GM23338 (cell line): Measurements from ENCODE around the gene NUCKS1. TPM values are rescaled to one million over a fixed set of nuclear protein-coding genes. Genes with fewer than 3 reads are reported as not detected.

Experiments
- ATAC-seq: fragments of 200-7000 bp; cut with Tn5 transposase; 3 replicates; pipeline ENCODE4 v1.9.1; 2020
- DNase-seq: peaks from one replicate; pipeline ENCODE4 v3.0.0-alpha.2; 2015; ENCODE audit warnings: low spot score
- H2AFZ ChIP-seq: fragments of 200-600 bp; sonication (generic); 2 replicates; pipeline ENCODE4 v1.8.0; 2016; ENCODE audit warnings: antibody characterized with exemption, mild to moderate bottlenecking, moderate library complexity
- H3F3A ChIP-seq: fragments of 200-600 bp; sonication (generic); replicated peaks from 2 replicates; pipeline ENCODE4 v1.8.0; 2017; ENCODE audit warnings: antibody characterized with exemption, mixed run types, low read depth
- H3K27ac ChIP-seq: fragments of 200-600 bp; sonication (generic); 2 replicates; pipeline ENCODE4 v1.6.1; 2016; ENCODE audit warnings: low read depth
- H3K27me3 ChIP-seq: fragments of 200-600 bp; sonication (generic); 2 replicates; pipeline ENCODE4 v1.8.0; 2016; ENCODE audit warnings: mild to moderate bottlenecking, mixed run types, moderate library complexity; ENCODE audit not compliant: insufficient read depth
- H3K36me3 ChIP-seq: fragments of 200-600 bp; sonication (generic); 2 replicates; pipeline ENCODE4 v1.8.0; 2016; ENCODE audit warnings: mild to moderate bottlenecking; ENCODE audit not compliant: insufficient read depth
- H3K4me1 ChIP-seq: fragments of 200-600 bp; sonication (generic); 2 replicates; pipeline ENCODE4 v1.8.0; 2016; ENCODE audit warnings: mild to moderate bottlenecking, moderate library complexity; ENCODE audit not compliant: insufficient read depth
- H3K4me2 ChIP-seq: fragments of 200-600 bp; sonication (generic); 2 replicates; pipeline ENCODE4 v1.7.1; 2017; ENCODE audit warnings: mixed run types
- H3K4me3 ChIP-seq: fragments of 200-600 bp; sonication (generic); 2 replicates; pipeline ENCODE4 v1.6.1; 2016; ENCODE audit warnings: mixed run types
- H3K79me2 ChIP-seq: fragments of 200-600 bp; sonication (generic); replicated peaks from 2 replicates; pipeline ENCODE4 v1.8.0; 2017; ENCODE audit warnings: mild to moderate bottlenecking; ENCODE audit not compliant: insufficient read depth
- H3K9me2 ChIP-seq: fragments of 200-600 bp; sonication (generic); 2 replicates; pipeline ENCODE4 v1.8.0; 2017; ENCODE audit not compliant: insufficient read depth
- H4K20me1 ChIP-seq: fragments of 200-600 bp; sonication (generic); replicated peaks from 2 replicates; pipeline ENCODE4 v1.8.0; 2017; ENCODE audit warnings: mild to moderate bottlenecking; ENCODE audit not compliant: insufficient read depth
- H3K27ac Mint-ChIP-seq: 2 replicates; pipeline ENCODE4 v1.8.0; 2020; ENCODE audit warnings: inconsistent platforms, mild to moderate bottlenecking, moderate library complexity, mixed read lengths
- H3K27me3 Mint-ChIP-seq: 3 replicates; pipeline ENCODE4 v1.8.0; 2022; ENCODE audit warnings: low read depth, mild to moderate bottlenecking, moderate library complexity, mixed read lengths, inconsistent platforms; ENCODE audit not compliant: insufficient read depth, poor library complexity
- H3K36me3 Mint-ChIP-seq: 3 replicates; pipeline ENCODE4 v1.8.0; 2021; ENCODE audit warnings: low read depth, mild to moderate bottlenecking, inconsistent platforms, moderate library complexity, mixed read lengths
- H3K4me1 Mint-ChIP-seq: 3 replicates; pipeline ENCODE4 v1.8.0; 2020; ENCODE audit warnings: mild to moderate bottlenecking, inconsistent platforms, mixed read lengths
- H3K4me3 Mint-ChIP-seq: 3 replicates; pipeline ENCODE4 v1.8.0; 2021; ENCODE audit warnings: moderate library complexity, mild to moderate bottlenecking, inconsistent platforms, mixed read lengths
- H3K9me3 Mint-ChIP-seq: 3 replicates; pipeline ENCODE4 v1.8.0; 2020; ENCODE audit warnings: moderate library complexity, mild to moderate bottlenecking, inconsistent platforms, mixed read lengths
- CREB1 ChIP-seq: fragments of 250-450 bp; sonication (Bioruptor Pico); IDR thresholded peaks from 2 replicates; pipeline ENCODE4 v1.5.0; 2020; ENCODE audit warnings: low read depth, mild to moderate bottlenecking, moderate library complexity
- EZH2 ChIP-seq: fragments of 200-600 bp; sonication (generic); IDR thresholded peaks from one replicate; pipeline ENCODE4 v1.8.0; 2017; ENCODE audit warnings: antibody characterized with exemption, mild to moderate bottlenecking, low read depth; ENCODE audit not compliant: unreplicated experiment
- EZH2phosphoT487 ChIP-seq: fragments of 200-600 bp; sonication (generic); IDR thresholded peaks from one replicate; pipeline ENCODE4 v1.8.1; 2018; ENCODE audit warnings: antibody characterized with exemption; ENCODE audit not compliant: unreplicated experiment
- JUNB ChIP-seq: IDR thresholded peaks from one replicate; pipeline ENCODE4 v1.6.1; 2016; ENCODE audit warnings: antibody characterized with exemption; ENCODE audit not compliant: unreplicated experiment
- NANOG ChIP-seq: IDR thresholded peaks from 2 replicates; pipeline ENCODE4 v1.6.1; 2016; ENCODE audit warnings: antibody characterized with exemption, borderline replicate concordance
- STAT1 ChIP-seq: IDR thresholded peaks from one replicate; pipeline ENCODE4 v1.6.1; 2016; ENCODE audit warnings: antibody characterized with exemption; ENCODE audit not compliant: unreplicated experiment
- ZNF331 ChIP-seq: fragments of 250-450 bp; sonication (Bioruptor Pico); IDR thresholded peaks from 2 replicates; pipeline ENCODE4 v1.5.0; 2020; ENCODE audit warnings: low read depth, mild to moderate bottlenecking, moderate library complexity
- polyA plus RNA-seq: library from polyadenylated mRNA; unstranded; fragments of >200 nt; fragmentation: Nextera tagmentation; extraction: Ambion mirVana; gene quantifications from 2 replicates; pipeline ENCODE4 v1.2.1, GENCODE V29; 2016
- total RNA-seq: library from RNA; depleted of rRNA; stranded (reverse); fragments of >200 nt; shearing (Covaris generic); gene quantifications from 2 replicates; pipeline ENCODE4 v1.2.3, GENCODE V29; 2014
- TF ChIP-seq, protein P1 (sequence below): fragments of 250-450 bp; sonication (Bioruptor Pico); IDR thresholded peaks from 2 replicates; pipeline ENCODE4 v1.5.0; 2020; ENCODE audit warnings: mild to moderate bottlenecking, moderate library complexity
- TF ChIP-seq, protein P2 (sequence below): IDR thresholded peaks from 2 replicates; pipeline ENCODE4 v1.6.1; 2016; ENCODE audit warnings: antibody characterized with exemption

Gene NUCKS1
- total and polyA plus RNA-seq, 2 experiments from 2014 or later, result 255 to 307 TPM

DNA sequence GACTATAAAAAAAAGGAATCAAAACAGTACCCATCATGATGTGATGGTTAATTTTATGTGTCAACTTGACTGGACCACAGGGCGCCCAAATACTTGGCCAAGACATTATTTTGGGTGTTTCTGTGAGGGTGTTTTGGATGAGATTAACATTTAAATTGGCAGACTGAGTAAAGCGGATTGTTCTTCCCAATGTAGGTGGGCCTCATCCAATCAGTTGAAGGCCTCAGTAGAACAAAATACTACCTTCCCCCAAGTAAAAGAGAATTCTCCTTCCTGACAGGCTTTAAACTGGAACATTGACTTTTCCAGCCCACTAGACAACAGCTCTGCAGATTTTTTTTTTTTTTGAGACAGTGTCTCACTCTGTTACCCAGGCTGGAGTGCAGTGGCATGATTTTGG lies 14.6 kb upstream of the NUCKS1 start (continued):
- TF ChIP-seq, protein P1, sequence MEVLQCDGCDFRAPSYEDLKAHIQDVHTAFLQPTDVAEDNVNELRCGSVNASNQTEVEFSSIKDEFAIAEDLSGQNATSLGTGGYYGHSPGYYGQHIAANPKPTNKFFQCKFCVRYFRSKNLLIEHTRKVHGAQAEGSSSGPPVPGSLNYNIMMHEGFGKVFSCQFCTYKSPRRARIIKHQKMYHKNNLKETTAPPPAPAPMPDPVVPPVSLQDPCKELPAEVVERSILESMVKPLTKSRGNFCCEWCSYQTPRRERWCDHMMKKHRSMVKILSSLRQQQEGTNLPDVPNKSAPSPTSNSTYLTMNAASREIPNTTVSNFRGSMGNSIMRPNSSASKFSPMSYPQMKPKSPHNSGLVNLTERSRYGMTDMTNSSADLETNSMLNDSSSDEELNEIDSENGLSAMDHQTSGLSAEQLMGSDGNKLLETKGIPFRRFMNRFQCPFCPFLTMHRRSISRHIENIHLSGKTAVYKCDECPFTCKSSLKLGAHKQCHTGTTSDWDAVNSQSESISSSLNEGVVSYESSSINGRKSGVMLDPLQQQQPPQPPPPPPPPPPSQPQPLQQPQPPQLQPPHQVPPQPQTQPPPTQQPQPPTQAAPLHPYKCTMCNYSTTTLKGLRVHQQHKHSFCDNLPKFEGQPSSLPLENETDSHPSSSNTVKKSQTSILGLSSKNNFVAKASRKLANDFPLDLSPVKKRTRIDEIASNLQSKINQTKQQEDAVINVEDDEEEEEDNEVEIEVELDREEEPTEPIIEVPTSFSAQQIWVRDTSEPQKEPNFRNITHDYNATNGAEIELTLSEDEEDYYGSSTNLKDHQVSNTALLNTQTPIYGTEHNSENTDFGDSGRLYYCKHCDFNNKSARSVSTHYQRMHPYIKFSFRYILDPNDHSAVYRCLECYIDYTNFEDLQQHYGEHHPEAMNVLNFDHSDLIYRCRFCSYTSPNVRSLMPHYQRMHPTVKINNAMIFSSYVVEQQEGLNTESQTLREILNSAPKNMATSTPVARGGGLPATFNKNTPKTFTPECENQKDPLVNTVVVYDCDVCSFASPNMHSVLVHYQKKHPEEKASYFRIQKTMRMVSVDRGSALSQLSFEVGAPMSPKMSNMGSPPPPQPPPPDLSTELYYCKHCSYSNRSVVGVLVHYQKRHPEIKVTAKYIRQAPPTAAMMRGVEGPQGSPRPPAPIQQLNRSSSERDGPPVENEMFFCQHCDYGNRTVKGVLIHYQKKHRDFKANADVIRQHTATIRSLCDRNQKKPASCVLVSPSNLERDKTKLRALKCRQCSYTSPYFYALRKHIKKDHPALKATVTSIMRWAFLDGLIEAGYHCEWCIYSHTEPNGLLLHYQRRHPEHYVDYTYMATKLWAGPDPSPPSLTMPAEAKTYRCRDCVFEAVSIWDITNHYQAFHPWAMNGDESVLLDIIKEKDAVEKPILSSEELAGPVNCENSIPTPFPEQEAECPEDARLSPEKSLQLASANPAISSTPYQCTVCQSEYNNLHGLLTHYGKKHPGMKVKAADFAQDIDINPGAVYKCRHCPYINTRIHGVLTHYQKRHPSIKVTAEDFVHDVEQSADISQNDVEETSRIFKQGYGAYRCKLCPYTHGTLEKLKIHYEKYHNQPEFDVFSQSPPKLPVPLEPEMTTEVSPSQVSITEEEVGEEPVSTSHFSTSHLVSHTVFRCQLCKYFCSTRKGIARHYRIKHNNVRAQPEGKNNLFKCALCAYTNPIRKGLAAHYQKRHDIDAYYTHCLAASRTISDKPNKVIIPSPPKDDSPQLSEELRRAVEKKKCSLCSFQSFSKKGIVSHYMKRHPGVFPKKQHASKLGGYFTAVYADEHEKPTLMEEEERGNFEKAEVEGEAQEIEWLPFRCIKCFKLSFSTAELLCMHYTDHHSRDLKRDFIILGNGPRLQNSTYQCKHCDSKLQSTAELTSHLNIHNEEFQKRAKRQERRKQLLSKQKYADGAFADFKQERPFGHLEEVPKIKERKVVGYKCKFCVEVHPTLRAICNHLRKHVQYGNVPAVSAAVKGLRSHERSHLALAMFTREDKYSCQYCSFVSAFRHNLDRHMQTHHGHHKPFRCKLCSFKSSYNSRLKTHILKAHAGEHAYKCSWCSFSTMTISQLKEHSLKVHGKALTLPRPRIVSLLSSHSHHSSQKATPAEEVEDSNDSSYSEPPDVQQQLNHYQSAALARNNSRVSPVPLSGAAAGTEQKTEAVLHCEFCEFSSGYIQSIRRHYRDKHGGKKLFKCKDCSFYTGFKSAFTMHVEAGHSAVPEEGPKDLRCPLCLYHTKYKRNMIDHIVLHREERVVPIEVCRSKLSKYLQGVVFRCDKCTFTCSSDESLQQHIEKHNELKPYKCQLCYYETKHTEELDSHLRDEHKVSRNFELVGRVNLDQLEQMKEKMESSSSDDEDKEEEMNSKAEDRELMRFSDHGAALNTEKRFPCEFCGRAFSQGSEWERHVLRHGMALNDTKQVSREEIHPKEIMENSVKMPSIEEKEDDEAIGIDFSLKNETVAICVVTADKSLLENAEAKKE (CRISPR knock-in tag), result no peak
- TF ChIP-seq STAT1, result no peak
- no peak for TF ChIP-seq CREB1
- no peak for TF ChIP-seq ZNF331 (CRISPR knock-in tag)
- no peak for TF ChIP-seq NANOG

DNA sequence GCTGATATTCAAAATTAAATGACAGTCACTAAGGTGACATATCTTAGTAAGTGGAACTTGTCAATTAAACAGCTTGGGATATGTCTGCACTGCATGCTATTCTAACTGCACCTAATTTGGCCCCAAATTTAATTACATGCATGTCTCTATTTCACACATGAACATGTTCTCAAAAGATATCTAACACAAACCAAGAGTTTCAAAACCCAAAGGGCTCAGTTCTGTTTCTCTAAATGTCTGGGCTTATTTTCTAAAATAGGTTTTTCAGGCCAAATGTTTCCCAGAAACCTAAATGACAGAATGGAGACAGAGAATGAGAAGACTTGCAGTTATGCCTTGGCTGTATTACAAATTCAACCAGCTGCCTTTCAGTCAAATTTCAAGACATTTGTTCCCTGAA lies 14.0 kb upstream of the NUCKS1 start:
- Histone ChIP-seq H3K4me1 (no peaks in the 10 kb centered on the region), H3K79me2 (no peaks in the 10 kb centered on the region), H3K4me2 (no peak overlapping the region), H3K27ac (no peak overlapping the region), H2AFZ (no peak overlapping the region), H3K27me3 (no peaks in the 10 kb centered on the region), H3F3A (no peaks in the 10 kb centered on the region), H3K4me3 (no peak overlapping the region), H4K20me1 (no peaks in the 10 kb centered on the region), H3K36me3 (no peaks in the 10 kb centered on the region), H3K9me2 (no peaks in the 10 kb centered on the region)
- Mint-ChIP-seq H3K27me3 (peaks cover 5% of the 10 kb centered on the region), H3K9me3 (no peaks in the 10 kb centered on the region), H3K27ac (no peak overlapping the region), H3K4me1 (no peaks in the 10 kb centered on the region), H3K4me3 (no peak overlapping the region), H3K36me3 (no peaks in the 10 kb centered on the region)
- ATAC-seq (no peak), DNase-seq (no peak)
- TF ChIP-seq, protein P2, sequence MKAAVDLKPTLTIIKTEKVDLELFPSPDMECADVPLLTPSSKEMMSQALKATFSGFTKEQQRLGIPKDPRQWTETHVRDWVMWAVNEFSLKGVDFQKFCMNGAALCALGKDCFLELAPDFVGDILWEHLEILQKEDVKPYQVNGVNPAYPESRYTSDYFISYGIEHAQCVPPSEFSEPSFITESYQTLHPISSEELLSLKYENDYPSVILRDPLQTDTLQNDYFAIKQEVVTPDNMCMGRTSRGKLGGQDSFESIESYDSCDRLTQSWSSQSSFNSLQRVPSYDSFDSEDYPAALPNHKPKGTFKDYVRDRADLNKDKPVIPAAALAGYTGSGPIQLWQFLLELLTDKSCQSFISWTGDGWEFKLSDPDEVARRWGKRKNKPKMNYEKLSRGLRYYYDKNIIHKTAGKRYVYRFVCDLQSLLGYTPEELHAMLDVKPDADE, result no peak
- TF ChIP-seq JUNB, result no peak
- TF ChIP-seq EZH2, result no peak
- TF ChIP-seq EZH2phosphoT487, result no peak
- TF ChIP-seq, protein P1 (CRISPR knock-in tag), result no peak
- TF ChIP-seq STAT1, result no peak
